CD4-positive, alpha-beta T cell treated with Interleukin-6 at 100 ng/mL for 8 hours (primary cell): ENCODE measurements around the gene COPZ2.
"Not testable (repeated sequence)": the region's sequence is repeated elsewhere in the genome, so short reads cannot be mapped to it uniquely, and the experiment has no call there.

Experiments
- DNase-seq: peaks from one replicate; pipeline ENCODE4 v3.0.0-alpha.2; 2020; ENCODE audit warnings: mixed read lengths, low spot score

COPZ2 gene

GRCh38 chr17:48037036-48037837 is at the start of gene COPZ2:
COPZ2 (minus strand) TSS chr17:48037797; CDS start chr17:48037777, 20 bp downstream.
- peak; percentile 51 for DNase-seq

DNA sequence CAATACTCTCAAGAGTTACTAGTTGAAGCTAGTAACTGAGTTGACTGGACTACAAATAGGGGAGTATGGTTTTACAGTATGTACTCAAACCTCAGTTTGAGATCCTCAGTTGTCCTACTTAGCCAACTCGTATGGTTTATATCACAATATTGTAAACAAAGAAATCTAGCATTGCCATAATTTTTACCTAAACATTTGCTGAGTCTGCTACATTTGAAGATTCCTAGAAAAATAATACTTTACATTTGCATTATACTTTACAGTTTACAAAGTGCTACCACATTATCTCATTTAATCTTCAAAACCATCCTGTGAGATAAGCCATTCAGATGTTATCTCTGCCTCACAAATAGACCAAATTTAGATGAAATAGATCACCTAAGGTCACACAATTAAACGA is 47.3 kb upstream of the COPZ2 start:
- no peak for DNase-seq

DNA sequence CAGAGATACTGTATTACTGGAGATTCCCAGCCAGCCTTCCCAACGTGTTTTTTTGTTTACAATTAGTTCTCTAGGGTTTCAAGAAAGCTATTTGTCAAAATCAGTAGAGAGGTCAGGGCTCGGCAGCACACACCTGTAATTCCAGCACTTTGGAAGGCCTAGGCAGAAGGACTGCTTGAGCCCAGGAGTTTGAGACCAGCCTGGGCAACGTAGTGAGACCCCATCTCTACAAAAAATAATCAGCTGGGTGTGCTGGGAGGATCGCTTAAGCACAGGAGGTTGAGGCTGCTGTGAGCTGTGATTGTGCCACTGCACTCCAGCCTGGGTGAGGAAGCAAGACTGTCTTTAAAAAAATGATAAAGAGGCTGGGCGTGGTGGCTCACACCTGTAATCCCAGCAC is 44.3 kb upstream of the COPZ2 start:
- DNase-seq, result no peak

DNA sequence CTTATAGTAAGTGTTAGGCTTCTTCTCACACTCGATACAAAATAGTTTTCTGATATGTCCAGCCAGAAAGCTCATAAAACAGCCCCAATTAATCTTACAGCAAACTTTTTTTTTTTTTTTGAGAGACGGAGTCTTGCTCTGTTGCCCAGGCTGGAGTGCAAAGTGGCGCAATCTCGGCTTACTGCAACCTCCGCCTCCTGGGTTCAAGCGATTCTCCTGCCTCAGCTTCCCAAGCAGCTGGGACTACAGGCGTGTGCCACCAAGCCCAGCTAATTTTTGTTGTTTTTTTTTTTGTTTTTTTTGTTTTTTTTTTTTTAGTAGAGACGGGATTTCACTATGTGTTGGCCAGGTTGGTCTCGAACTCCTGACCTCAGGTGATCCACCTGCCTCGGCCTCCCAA is 39.6 kb upstream of the COPZ2 start:
- DNase-seq, result not testable (repeated sequence)

DNA sequence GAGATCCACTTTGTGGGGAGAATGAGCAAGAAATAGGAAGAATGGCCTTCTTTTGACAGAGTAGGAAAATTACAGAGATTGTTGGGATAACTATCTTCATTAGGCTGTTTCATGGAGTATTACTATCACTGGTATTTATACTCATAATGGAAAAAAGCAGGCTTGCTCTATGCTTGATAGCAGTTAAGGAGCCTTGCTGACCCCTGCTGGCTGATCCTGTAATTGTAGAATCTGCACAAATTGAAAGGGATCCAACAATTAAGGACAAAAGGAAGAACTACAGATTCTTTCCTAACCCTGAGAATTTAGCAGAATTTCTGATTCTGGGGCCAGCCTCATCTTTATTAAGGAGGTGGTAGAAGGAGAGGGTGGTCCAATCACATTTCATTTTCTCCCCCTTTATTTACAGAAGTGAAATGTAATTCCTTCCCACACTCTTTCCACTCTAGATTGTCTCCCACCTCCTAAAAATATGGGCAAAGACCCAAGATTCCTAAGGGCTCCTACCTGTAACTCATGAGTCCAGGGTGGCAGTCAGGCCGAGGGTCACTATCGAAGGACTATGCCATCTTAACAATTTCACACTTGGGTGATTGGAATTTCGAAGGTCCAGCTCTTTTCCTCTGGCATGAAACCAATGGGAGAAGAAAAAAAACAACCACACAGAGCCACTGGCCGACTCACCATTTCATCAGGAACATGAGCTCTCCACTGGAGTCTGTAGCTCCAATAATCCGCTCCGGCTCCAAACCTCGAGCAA is 36.9 kb upstream of the COPZ2 start:
- peak; percentile 63 for DNase-seq

DNA sequence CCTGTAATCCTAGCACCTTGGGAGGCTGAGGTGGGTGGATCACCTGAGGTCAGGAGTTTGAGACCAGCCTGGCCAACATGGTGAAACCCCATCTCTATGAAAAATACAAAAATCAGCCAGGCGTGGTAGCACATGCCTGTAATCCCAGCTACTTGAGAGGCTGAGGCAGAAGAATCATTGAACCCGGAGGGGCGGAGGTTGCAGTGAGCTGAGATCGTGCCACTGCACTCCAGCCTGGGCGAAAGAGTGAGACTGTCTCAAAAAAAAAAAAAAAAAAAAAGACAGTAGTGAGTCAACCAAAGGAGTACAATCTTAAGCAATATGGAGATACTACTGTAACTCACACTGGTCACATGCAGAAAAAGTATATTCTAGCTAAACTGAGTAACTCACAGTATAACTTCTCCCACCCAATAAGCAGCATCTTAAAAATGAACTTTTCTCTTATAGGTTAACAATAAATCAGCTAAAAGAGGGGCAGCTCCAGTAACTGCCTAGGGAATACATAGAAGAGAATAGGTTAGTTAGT is 36.0 kb upstream of the COPZ2 start:
- DNase-seq, result not testable (repeated sequence)

DNA sequence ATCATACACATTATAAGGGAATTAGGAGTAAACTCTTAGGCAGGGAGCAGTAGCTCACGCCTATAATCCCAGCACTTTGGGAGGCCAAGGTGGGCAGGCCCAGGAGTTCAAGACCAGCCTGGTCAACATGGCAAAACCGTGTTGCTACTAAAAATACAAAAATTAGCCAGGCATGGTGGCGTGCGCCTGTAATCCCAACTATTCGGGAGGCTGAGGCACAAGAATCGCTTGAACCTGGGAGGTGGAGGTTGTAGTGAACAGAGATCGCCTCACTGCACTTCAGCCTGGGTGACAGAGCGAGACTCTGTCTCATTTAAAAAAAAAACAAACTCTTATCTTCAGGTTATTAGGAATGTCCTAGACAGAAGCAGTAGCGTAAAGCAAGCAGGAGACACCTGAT is 35.2 kb upstream of the COPZ2 start:
- not testable (repeated sequence) for DNase-seq

GRCh38 chr17:48071654-48072053 is 34.1 kb upstream of the COPZ2 start:
- DNase-seq, result no peak

GRCh38 chr17:48070195-48070594 is 32.6 kb upstream of the COPZ2 start:
- no peak for DNase-seq

- no peak for DNase-seq
These were observed 30.9 kb upstream of the COPZ2 start for GRCh38 chr17:48068491-48068961.

- DNase-seq, result not testable (repeated sequence)
These were observed 30.2 kb upstream of the COPZ2 start for GRCh38 chr17:48067808-48068207.

GRCh38 chr17:48067245-48067644 is 29.6 kb upstream of the COPZ2 start:
- no peak for DNase-seq

- DNase-seq, result no peak
These were observed 29.1 kb upstream of the COPZ2 start for GRCh38 chr17:48066656-48067055.

DNA sequence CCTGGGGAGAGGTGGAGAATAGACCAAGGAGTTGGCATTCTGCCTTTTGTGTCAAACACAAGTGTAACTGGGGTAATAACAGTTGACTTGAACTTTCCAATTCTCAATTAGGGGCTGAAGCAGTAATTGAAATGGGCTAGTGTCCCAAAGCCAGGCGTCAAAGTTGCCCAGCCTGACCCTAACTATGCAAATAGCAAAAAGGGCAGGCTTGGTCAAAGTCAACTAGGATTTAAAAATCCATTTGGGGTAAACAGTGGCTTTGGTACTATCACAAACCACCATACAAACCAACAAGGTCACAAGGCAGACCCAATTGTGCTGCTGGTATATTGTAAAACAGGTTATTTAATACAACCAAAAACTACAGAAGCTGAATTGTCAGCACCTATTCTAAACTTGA is 28.6 kb upstream of the COPZ2 start:
- no peak for DNase-seq

GRCh38 chr17:48064638-48065037 is 27.0 kb upstream of the COPZ2 start:
- DNase-seq, result no peak

DNA sequence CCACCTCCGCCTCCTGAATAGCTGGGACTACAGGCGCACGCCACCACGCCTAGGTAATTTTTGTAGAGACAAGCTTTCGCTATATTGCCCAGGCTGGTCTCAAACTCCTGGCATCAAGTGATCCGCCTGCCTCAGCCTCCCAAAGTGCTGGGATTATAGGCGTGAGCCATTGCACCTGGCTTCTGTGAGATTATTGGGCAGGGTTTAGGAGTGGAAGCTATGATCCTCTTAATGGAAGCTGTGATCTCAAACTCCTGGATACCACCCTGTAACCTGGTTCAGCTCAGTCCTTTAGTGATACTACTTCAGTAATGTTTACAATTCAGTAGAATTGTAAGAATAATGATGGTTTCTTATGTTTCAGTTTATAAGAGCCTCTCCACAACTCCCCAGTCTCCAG is 24.7 kb upstream of the COPZ2 start:
- no peak for DNase-seq

GRCh38 chr17:48060249-48060648 is 22.7 kb upstream of the COPZ2 start:
- DNase-seq, result no peak

GRCh38 chr17:48059125-48059668 is 21.6 kb upstream of the COPZ2 start:
- DNase-seq, result no peak

- no peak for DNase-seq
These were observed 21.0 kb upstream of the COPZ2 start for GRCh38 chr17:48058393-48059124.

- DNase-seq, result no peak
These were observed 20.0 kb upstream of the COPZ2 start for GRCh38 chr17:48057626-48058025.

DNA sequence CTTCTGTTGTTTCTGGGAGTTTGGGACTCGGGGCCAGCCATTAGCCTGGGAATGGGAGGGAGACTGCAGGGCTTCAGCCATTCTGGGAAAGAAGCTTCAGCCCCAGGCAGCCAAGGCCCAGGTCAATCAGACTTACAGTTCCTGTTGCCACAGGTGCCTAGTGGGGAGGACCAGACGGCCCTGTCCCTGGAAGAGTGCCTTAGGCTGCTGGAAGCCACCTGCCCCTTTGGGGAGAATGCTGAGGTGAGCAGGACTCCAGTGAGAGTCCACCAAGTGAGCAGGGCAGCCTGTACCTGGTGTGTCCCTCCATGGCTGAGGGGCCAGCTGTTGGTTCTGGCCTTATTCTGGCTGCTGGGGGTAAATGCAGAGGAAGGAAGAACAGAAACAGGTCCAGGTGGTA is 19.3 kb upstream of the COPZ2 start:
- no peak for DNase-seq

GRCh38 chr17:48056246-48056745 is 18.7 kb upstream of the COPZ2 start:
- DNase-seq, result no peak
